ENCODE measurements around the gene ZMYND8. TPM values are rescaled to one million over a fixed set of nuclear protein-coding genes. Genes with fewer than 3 reads are reported as not detected.

ZMYND8 gene
- total RNA-seq, 1 experiment from 2014 or later = 29.0 TPM

- no peak for DNase-seq (ENCODE audit: low read depth, low spot score)
- RAD21 ChIA-PET (ENCODE audit: low non-redundant PET in 1 of 2, low total read pairs in 2 of 2, uncharacterized antibody in 2 of 2, unreplicated experiment in 2 of 2) = no interaction called here
- Histone ChIP-seq H3K4me2 (ENCODE audit: low read length) (no peak overlapping the region), H3K27me3 (ENCODE audit: insufficient read depth, low read length) (no peaks in the 10 kb centered on the region), H3K27ac (ENCODE audit: low read depth, low read length) (no peak overlapping the region), H3K79me2 (ENCODE audit: insufficient read depth, low read length) (peaks cover 80% of the 10 kb centered on the region), H3K9ac (ENCODE audit: low read length) (no peak overlapping the region), H3K9me2 (ENCODE audit: insufficient read depth) (no peaks in the 10 kb centered on the region), H3K9me3 (ENCODE audit: control insufficient read depth in 1 of 2, insufficient read depth in 1 of 2, low read depth in 1 of 2, low read length in 2 of 2) (no peaks in the 10 kb centered on the region), H2AFZ (ENCODE audit: low read depth, low read length, poor library complexity, severe bottlenecking) (no peak overlapping the region), H3K36me3 (ENCODE audit: control insufficient read depth in 1 of 2, insufficient read depth in 2 of 2, low read length in 2 of 2) (peaks cover 8 to 20% of the 10 kb centered on the region in 2 experiments; a peak in 2 of 4 replicates), H3K4me1 (ENCODE audit: control insufficient read depth in 1 of 2, insufficient read depth in 2 of 2, low read length in 2 of 2) (peaks cover 10 to 13% of the 10 kb centered on the region in 2 experiments), H3K4me3 (replicated peaks in 1 of 2; ENCODE audit: low read depth in 1 of 2, low read length in 2 of 2) (no peak overlapping the region), H4K20me1 (ENCODE audit: insufficient read depth) (no peaks in the 10 kb centered on the region)
- CTCF ChIA-PET = no interaction called here
- TF ChIP-seq ZBTB33 (IDR thresholded peaks at IDR 0.05; ENCODE audit: extremely low read depth, insufficient replicate concordance, low read length) = no peak
- TF ChIP-seq POLR2AphosphoS5 (IDR thresholded peaks at IDR 0.05; ENCODE audit: low read depth, low read length) = no peak
- no peak for TF ChIP-seq ELF1 (IDR thresholded peaks at IDR 0.05; ENCODE audit: borderline replicate concordance, low read depth)
- no peak for TF ChIP-seq EGR1 (IDR thresholded peaks at IDR 0.05; ENCODE audit: low read depth)
- TF ChIP-seq CBX3 (IDR thresholded peaks at IDR 0.05; ENCODE audit: low read depth) = no peak
- BruUV-seq (replicated peaks) = no TSS peak
- no peak for ATAC-seq
- POLR2A ChIA-PET = interaction anchor here (1.4 kb wide), 1 partner anchor 10 kb away, joined by 4 read pairs; no protein-coding TSS in a partner anchor
- intact Hi-C loops (cut with micrococcal nuclease) = no loop called here
These were observed 46.6 kb downstream of the ZMYND8 start for GRCh38 chr20:47309806-47310426.

GRCh38 chr20:47309394-47309793 lies 47.1 kb downstream of the ZMYND8 start:
- H3K4me1 ChIP-seq (ENCODE audit: control insufficient read depth in 1 of 2, insufficient read depth in 2 of 2, low read length in 2 of 2) = peaks cover 5 to 8% of the 10 kb centered on the region in 2 experiments; a peak in 3 of 4 replicates
- no peak overlapping the region for H3K4me2 ChIP-seq (ENCODE audit: low read length)
- no peak overlapping the region for H3K9ac ChIP-seq (ENCODE audit: low read length)
- no peak for DNase-seq (ENCODE audit: low read depth, low spot score)
- H2AFZ ChIP-seq (ENCODE audit: low read depth, low read length, poor library complexity, severe bottlenecking) = no peak overlapping the region
- BruUV-seq (replicated peaks) = no TSS peak
- CTCF ChIA-PET = no interaction called here
- no peak overlapping the region for H3K4me3 ChIP-seq (replicated peaks in 1 of 2; ENCODE audit: low read depth in 1 of 2, low read length in 2 of 2)
- H3K79me2 ChIP-seq (ENCODE audit: insufficient read depth, low read length) = peaks cover 79% of the 10 kb centered on the region
- no peaks in the 10 kb centered on the region for H4K20me1 ChIP-seq (ENCODE audit: insufficient read depth)
- no peaks in the 10 kb centered on the region for H3K27me3 ChIP-seq (ENCODE audit: insufficient read depth, low read length)
- no peaks in the 10 kb centered on the region for H3K9me2 ChIP-seq (ENCODE audit: insufficient read depth)
- no peak overlapping the region for H3K27ac ChIP-seq (ENCODE audit: low read depth, low read length)
- intact Hi-C loops (cut with micrococcal nuclease) = no loop called here
- peaks cover 10 to 20% of the 10 kb centered on the region in 2 experiments; a peak in 2 of 4 replicates for H3K36me3 ChIP-seq (ENCODE audit: control insufficient read depth in 1 of 2, insufficient read depth in 2 of 2, low read length in 2 of 2)
- RAD21 ChIA-PET (ENCODE audit: low non-redundant PET in 1 of 2, low total read pairs in 2 of 2, uncharacterized antibody in 2 of 2, unreplicated experiment in 2 of 2) = no interaction called here
- ATAC-seq = no peak
- no peaks in the 10 kb centered on the region for H3K9me3 ChIP-seq (ENCODE audit: control insufficient read depth in 1 of 2, insufficient read depth in 1 of 2, low read depth in 1 of 2, low read length in 2 of 2)
- POLR2A ChIA-PET = interaction anchor here (1.4 kb wide), 1 partner anchor 10 kb away, joined by 4 read pairs; no protein-coding TSS in a partner anchor
- TF ChIP-seq RAD21 (IDR thresholded peaks at IDR 0.05; ENCODE audit: low read depth) (no peak), CEBPB (IDR thresholded peaks at IDR 0.05; ENCODE audit: low read depth) (no peak), CBX3 (IDR thresholded peaks at IDR 0.05; ENCODE audit: low read depth) (no peak), FOSL1 (IDR thresholded peaks at IDR 0.05; ENCODE audit: low read depth) (no peak), EZH2 (IDR thresholded peaks at IDR 0.05) (no peak), ATF3 (IDR thresholded peaks at IDR 0.05) (no peak), REST (IDR thresholded peaks at IDR 0.05; ENCODE audit: low read depth) (no peak), SIN3A (IDR thresholded peaks at IDR 0.05; ENCODE audit: low read depth) (no peak), EZH2phosphoT487 (IDR thresholded peaks at IDR 0.05; ENCODE audit: borderline replicate concordance) (no peak), SRF (IDR thresholded peaks at IDR 0.05; ENCODE audit: low read depth) (no peak), SP1 (IDR thresholded peaks at IDR 0.05; ENCODE audit: low read depth) (no peak), ZNF274 (IDR thresholded peaks at IDR 0.05; ENCODE audit: low read depth, low read length) (no peak), EGR1 (IDR thresholded peaks at IDR 0.05; ENCODE audit: low read depth) (no peak)

Measured in HCT116 (cell line).